Subcutaneous adipose tissue (tissue), 4 donors: Measurements from ENCODE around the gene QSOX1. TPM values are rescaled to one million over a fixed set of nuclear protein-coding genes. Genes with fewer than 3 reads are reported as not detected.

Experiments used
- CTCF ChIP-seq: fragments of 450-650 bp; IDR thresholded peaks from one replicate; pipeline ENCODE4 v1.5.1; 2016; ENCODE audit warnings: low read depth, mild to moderate bottlenecking, control low read depth, antibody characterized with exemption, moderate library complexity
- total RNA-seq, 4 donors: library from RNA; depleted of rRNA; stranded (reverse); fragments of >200 nt; gene quantifications; one replicate each; pipeline ENCODE4 v1.1.0, GENCODE V29; 2016

Gene QSOX1
- total RNA-seq, 4 donors from 2014 or later = 16.8 to 71.4 (median 49.7) TPM

GRCh38 chr1:180250499-180250770, 95.8 kb downstream of the QSOX1 start:
- no peak for TF ChIP-seq CTCF

- no peak for TF ChIP-seq CTCF
These were observed 96.3 kb downstream of the QSOX1 start for GRCh38 chr1:180250883-180251509.

- no peak for TF ChIP-seq CTCF
These were observed 97.0 kb downstream of the QSOX1 start for GRCh38 chr1:180251526-180252305.

GRCh38 chr1:180252638-180253536, 98.2 kb downstream of the QSOX1 start:
- no peak for TF ChIP-seq CTCF

Other genes with a start within 250 kb of the QSOX1 start
- gene CEP350, start 200.1 kb upstream of the QSOX1 start, total RNA-seq = 100 to 1,000 TPM in 2 of 4 donors, 10 to 100 TPM in 2; 77.2 to 136 (median 103) TPM
- under 1 TPM in 1 of 4 donors, not detected in 3; under 0.01 TPM for gene LHX4, start 75.4 kb downstream of the QSOX1 start, total RNA-seq